Breast epithelium (tissue), 4 donors: ENCODE results near the gene JSRP1. TPM values are rescaled to one million over a fixed set of nuclear protein-coding genes. Genes with fewer than 3 reads are reported as not detected.

ENCODE experiments used
- DNase-seq, 2 donors: peaks; one replicate each; pipeline ENCODE4 v3.0.0-alpha.2; 2019; ENCODE audit warnings: low spot score in 2 of 2
- H3K27ac ChIP-seq, 2 donors: fragments of 200-600 bp; sonication (generic) in 1 of 2; one replicate each; pipeline ENCODE4 v1.5.1; 2016 to 2019; ENCODE audit warnings: mild to moderate bottlenecking in 1 of 2
- H3K27me3 ChIP-seq, 2 donors: fragments of 200-600 bp; sonication (generic) in 1 of 2; one replicate each; pipeline versions ENCODE4 v1.5.1 to v1.6.0; 2017 to 2019; ENCODE audit warnings: control low read depth in 1 of 2, mild to moderate bottlenecking in 1 of 2
- H3K36me3 ChIP-seq: fragments of 200-600 bp; one replicate; pipeline ENCODE4 v1.5.1; 2019
- H3K4me1 ChIP-seq, 2 donors: fragments of 200-600 bp; sonication (generic); one replicate each; pipeline ENCODE4 v1.5.1; 2016 to 2019; ENCODE audit warnings: control low read depth in 1 of 2
- H3K4me3 ChIP-seq, 3 donors: fragments of 200-600 bp; sonication (generic); 1 replicate in 2 of 3; 2 replicates in 1 of 3; pipeline ENCODE4 v1.5.1; 2016 to 2019; ENCODE audit warnings: mild to moderate bottlenecking in 3 of 3, moderate library complexity in 2 of 3
- H3K9me3 ChIP-seq, 2 donors: fragments of 200-600 bp; sonication (generic) in 1 of 2; one replicate each; pipeline ENCODE4 v1.5.1; 2016 to 2019; ENCODE audit warnings: control low read depth in 1 of 2
- POLR2A ChIP-seq: fragments of 450-650 bp; IDR thresholded peaks from one replicate; pipeline ENCODE4 v1.6.1; 2016; ENCODE audit warnings: antibody characterized with exemption, mild to moderate bottlenecking, moderate library complexity
- POLR2AphosphoS5 ChIP-seq, 3 donors: sonication (generic); formaldehyde crosslinking; IDR thresholded peaks; one replicate each; pipeline ENCODE4 v1.6.1; 2017; ENCODE audit warnings: antibody characterized with exemption in 3 of 3
- intact Hi-C: fragments of 100-400 bp; cut with DNase I; formaldehyde crosslinking; loops from one replicate; pipeline ENCODE4 v1.15.1; 2023; ENCODE audit warnings: low total_unique reads
- total RNA-seq, 3 donors: library from RNA; depleted of rRNA; stranded (reverse); fragments of >200 nt; gene quantifications; one replicate each; pipeline ENCODE4 v1.1.0, GENCODE V29; 2016
- TF ChIP-seq, protein P1 (sequence below), 3 donors: fragments of 450-650 bp; IDR thresholded peaks; one replicate each; pipeline ENCODE4 v1.5.1; 2016 to 2017; ENCODE audit warnings: antibody characterized with exemption in 3 of 3, mild to moderate bottlenecking in 3 of 3, moderate library complexity in 3 of 3

JSRP1 gene
- total RNA-seq, 3 donors from 2014 or later: 1.0 to 2.3 TPM; not detected in 1

DNA sequence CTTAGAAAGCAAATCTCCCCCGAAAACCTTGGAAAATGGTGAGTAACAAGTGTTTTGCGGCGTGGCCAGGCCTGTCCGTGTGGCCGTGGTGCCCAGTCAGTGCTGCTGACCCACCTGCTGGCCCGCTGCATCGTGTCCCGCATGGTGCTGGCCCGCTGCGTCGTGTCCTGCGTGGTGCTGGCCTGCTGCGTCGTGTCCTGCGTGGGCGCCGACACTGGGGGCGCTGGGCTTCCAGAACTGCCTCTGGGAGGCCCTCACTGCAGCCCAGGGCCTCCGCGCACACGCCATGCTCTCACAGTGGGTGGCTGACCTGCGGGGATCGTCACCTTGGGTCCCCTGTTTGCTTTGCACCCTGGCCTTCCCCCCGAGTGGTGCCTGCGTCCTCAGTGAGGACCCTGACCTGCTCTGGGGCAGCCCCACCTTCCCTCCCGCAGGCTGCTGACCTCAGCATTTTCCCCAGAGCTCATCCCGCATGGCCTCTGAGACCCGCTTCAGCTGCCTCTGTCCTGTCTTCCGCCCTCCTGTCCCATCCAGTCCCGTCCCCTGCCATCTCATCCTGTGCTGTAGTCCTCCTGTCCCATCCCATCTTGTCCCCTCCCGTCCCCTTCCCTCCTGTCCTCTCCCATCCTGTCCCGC lies 30.7 kb downstream of the JSRP1 start:
- DNase-seq: no peak
- intact Hi-C loops: no loop called here
- TF ChIP-seq, protein P1, sequence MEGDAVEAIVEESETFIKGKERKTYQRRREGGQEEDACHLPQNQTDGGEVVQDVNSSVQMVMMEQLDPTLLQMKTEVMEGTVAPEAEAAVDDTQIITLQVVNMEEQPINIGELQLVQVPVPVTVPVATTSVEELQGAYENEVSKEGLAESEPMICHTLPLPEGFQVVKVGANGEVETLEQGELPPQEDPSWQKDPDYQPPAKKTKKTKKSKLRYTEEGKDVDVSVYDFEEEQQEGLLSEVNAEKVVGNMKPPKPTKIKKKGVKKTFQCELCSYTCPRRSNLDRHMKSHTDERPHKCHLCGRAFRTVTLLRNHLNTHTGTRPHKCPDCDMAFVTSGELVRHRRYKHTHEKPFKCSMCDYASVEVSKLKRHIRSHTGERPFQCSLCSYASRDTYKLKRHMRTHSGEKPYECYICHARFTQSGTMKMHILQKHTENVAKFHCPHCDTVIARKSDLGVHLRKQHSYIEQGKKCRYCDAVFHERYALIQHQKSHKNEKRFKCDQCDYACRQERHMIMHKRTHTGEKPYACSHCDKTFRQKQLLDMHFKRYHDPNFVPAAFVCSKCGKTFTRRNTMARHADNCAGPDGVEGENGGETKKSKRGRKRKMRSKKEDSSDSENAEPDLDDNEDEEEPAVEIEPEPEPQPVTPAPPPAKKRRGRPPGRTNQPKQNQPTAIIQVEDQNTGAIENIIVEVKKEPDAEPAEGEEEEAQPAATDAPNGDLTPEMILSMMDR (IDR thresholded peaks at IDR 0.05): no peak
- no peak for TF ChIP-seq POLR2AphosphoS5 (IDR thresholded peaks at IDR 0.05)
- TF ChIP-seq POLR2A: no peak
- H3K27ac ChIP-seq: no peak overlapping the region
- no peaks in the 10 kb centered on the region for H3K9me3 ChIP-seq
- H3K4me1 ChIP-seq: no peaks in the 10 kb centered on the region
- H3K36me3 ChIP-seq: no peaks in the 10 kb centered on the region
- H3K4me3 ChIP-seq: no peak overlapping the region
- no peaks in the 10 kb centered on the region for H3K27me3 ChIP-seq

DNA sequence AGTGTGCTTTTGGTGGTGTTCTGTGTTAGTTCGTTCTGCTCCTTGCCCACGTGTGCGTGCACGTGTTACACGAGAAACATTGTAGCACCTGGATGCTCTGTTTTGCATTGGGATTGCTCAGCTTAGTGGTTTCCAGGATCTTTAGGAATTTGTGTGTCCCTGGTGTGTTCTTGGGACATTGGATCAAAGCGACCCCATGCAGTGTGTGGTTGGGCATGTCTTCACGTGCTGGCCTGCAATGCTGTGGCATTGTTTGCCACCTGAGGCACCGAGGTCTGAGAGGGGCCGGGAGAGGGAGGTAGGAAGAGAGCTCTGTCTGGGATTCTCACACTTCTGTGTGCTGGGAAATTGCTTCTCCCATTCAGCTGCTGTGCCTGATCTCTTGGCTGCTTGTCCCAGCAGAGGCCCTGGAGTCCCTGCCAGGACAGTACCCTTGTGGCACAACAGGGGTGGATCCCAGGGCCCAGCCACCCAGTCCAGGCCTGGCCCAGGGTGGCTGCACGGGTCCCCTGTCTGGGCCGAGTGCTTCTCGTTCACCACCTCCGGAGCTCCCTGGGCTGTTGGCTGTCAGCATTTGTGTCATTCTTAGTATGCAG lies 31.4 kb downstream of the JSRP1 start:
- TF ChIP-seq, protein P1 (IDR thresholded peaks at IDR 0.05): no peak
- TF ChIP-seq POLR2AphosphoS5 (IDR thresholded peaks at IDR 0.05): no peak
- no peak for TF ChIP-seq POLR2A
- H3K4me1 ChIP-seq: no peaks in the 10 kb centered on the region
- no peaks in the 10 kb centered on the region for H3K36me3 ChIP-seq
- DNase-seq: no peak
- H3K27me3 ChIP-seq: no peaks in the 10 kb centered on the region
- no peaks in the 10 kb centered on the region for H3K9me3 ChIP-seq
- no peak overlapping the region for H3K4me3 ChIP-seq
- intact Hi-C loops: no loop called here
- H3K27ac ChIP-seq: no peak overlapping the region

GRCh38 chr19:2223959-2224358 lies 32.3 kb downstream of the JSRP1 start:
- no peak for DNase-seq
- TF ChIP-seq POLR2A: no peak
- TF ChIP-seq POLR2AphosphoS5 (IDR thresholded peaks at IDR 0.05): no peak
- TF ChIP-seq, protein P1 (IDR thresholded peaks at IDR 0.05): no peak
- Histone ChIP-seq H3K27ac (no peak overlapping the region), H3K4me3 (no peak overlapping the region), H3K4me1 (no peaks in the 10 kb centered on the region), H3K27me3 (no peaks in the 10 kb centered on the region), H3K9me3 (no peaks in the 10 kb centered on the region), H3K36me3 (no peaks in the 10 kb centered on the region)
- intact Hi-C loops: no loop called here

- intact Hi-C loops: no loop called here
- DNase-seq: no peak
- no peak overlapping the region for H3K4me3 ChIP-seq
- no peak for TF ChIP-seq POLR2A
- TF ChIP-seq, protein P1 (IDR thresholded peaks at IDR 0.05): no peak
- no peak for TF ChIP-seq POLR2AphosphoS5 (IDR thresholded peaks at IDR 0.05)
- no peaks in the 10 kb centered on the region for H3K36me3 ChIP-seq
- H3K9me3 ChIP-seq: no peaks in the 10 kb centered on the region
- no peak overlapping the region for H3K27ac ChIP-seq
- no peaks in the 10 kb centered on the region for H3K27me3 ChIP-seq
- H3K4me1 ChIP-seq: no peaks in the 10 kb centered on the region
Observed at GRCh38 chr19:2223391-2223790, 32.8 kb downstream of the JSRP1 start.

DNA sequence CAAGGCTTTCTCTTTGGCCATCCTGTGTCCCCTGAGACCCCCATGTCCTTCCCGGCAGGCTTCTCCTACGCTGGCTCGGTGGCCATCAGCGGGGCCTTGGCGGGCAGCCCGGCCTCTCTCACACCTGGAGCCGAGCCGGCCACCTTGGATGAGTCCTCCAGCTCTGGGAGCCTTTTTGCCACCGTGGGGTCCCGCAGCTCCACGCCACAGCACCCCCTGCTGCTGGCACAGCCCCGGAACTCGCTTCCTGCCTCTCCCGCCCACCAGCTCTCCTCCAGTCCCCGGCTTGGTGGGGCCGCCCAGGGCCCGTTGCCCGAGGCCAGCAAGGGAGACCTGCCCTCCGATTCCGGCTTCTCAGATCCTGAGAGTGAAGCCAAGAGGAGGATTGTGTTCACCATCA lies 34.3 kb downstream of the JSRP1 start:
- TF ChIP-seq POLR2AphosphoS5 (IDR thresholded peaks at IDR 0.05): no peak
- TF ChIP-seq, protein P1 (IDR thresholded peaks at IDR 0.05): no peak
- no peak for TF ChIP-seq POLR2A
- no peak overlapping the region for H3K4me3 ChIP-seq
- no peaks in the 10 kb centered on the region for H3K4me1 ChIP-seq
- intact Hi-C loops: no loop called here
- peak overlapping the region in 1 of 2 donors; percentile 22 for H3K27ac ChIP-seq
- no peaks in the 10 kb centered on the region for H3K9me3 ChIP-seq
- DNase-seq: no peak
- no peaks in the 10 kb centered on the region for H3K27me3 ChIP-seq
- H3K36me3 ChIP-seq: no peaks in the 10 kb centered on the region
